VCaP (cell line): ENCODE measurements around the gene CEL.
"Not testable (repeated sequence)": the region's sequence is repeated elsewhere in the genome, so short reads cannot be mapped to it uniquely, and the experiment has no call there.

Experiments used
- H3K27ac ChIP-seq: fragments of 450-650 bp; 2 replicates; pipeline ENCODE4 v1.5.1; 2017
- TF ChIP-seq, protein P1 (sequence below): fragments of 450-650 bp; conservative IDR thresholded peaks from 2 replicates; pipeline ENCODE4 v1.5.1; 2017; ENCODE audit warnings: mild to moderate bottlenecking, moderate library complexity

Gene CEL

DNA sequence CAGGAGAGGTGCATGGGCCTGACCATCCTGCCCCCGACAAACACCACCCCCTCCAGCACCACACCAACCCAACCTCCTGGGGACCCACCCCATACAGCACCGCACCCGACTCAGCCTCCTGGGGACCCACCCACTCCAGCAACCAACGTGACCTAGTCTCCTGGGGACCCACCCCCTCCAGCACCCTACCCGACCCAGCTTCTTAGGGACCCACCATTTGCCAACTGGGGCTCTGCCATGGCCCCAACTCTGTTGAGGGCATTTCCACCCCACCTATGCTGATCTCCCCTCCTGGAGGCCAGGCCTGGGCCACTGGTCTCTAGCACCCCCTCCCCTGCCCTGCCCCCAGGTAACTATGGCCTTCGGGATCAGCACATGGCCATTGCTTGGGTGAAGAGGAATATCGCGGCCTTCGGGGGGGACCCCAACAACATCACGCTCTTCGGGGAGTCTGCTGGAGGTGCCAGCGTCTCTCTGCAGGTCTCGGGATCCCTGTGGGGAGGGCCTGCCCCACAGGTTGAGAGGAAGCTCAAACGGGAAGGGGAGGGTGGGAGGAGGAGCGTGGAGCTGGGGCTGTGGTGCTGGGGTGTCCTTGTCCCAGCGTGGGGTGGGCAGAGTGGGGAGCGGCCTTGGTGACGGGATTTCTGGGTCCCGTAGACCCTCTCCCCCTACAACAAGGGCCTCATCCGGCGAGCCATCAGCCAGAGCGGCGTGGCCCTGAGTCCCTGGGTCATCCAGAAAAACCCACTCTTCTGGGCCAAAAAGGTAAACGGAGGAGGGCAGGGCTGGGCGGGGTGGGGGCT is 4.6 kb downstream of the CEL start:
- H3K27ac ChIP-seq, result no peak overlapping the region
- TF ChIP-seq, protein P1, sequence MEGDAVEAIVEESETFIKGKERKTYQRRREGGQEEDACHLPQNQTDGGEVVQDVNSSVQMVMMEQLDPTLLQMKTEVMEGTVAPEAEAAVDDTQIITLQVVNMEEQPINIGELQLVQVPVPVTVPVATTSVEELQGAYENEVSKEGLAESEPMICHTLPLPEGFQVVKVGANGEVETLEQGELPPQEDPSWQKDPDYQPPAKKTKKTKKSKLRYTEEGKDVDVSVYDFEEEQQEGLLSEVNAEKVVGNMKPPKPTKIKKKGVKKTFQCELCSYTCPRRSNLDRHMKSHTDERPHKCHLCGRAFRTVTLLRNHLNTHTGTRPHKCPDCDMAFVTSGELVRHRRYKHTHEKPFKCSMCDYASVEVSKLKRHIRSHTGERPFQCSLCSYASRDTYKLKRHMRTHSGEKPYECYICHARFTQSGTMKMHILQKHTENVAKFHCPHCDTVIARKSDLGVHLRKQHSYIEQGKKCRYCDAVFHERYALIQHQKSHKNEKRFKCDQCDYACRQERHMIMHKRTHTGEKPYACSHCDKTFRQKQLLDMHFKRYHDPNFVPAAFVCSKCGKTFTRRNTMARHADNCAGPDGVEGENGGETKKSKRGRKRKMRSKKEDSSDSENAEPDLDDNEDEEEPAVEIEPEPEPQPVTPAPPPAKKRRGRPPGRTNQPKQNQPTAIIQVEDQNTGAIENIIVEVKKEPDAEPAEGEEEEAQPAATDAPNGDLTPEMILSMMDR, result no peak

DNA sequence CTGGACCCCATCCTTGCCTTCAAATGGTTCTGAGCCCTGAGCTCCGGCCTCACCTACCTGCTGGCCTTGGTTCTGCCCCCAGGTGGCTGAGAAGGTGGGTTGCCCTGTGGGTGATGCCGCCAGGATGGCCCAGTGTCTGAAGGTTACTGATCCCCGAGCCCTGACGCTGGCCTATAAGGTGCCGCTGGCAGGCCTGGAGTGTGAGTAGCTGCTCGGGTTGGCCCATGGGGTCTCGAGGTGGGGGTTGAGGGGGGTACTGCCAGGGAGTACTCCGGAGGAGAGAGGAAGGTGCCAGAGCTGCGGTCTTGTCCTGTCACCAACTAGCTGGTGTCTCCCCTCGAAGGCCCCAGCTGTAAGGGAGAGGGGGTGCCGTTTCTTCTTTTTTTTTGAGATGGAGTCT is 5.2 kb downstream of the CEL start:
- TF ChIP-seq, protein P1, result no peak

DNA sequence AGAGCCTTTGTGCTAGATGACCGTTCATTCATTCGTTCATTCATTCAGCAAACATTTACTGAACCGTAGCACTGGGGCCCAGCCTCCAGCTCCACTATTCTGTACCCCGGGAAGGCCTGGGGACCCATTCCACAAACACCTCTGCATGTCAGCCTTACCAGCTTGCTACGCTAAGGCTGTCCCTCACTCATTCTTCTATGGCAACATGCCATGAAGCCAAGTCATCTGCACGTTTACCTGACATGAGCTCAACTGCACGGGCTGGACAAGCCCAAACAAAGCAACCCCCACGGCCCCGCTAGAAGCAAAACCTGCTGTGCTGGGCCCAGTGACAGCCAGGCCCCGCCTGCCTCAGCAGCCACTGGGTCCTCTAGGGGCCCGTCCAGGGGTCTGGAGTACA is 6.0 kb downstream of the CEL start:
- H3K27ac ChIP-seq, result no peak overlapping the region
- TF ChIP-seq, protein P1, result no peak

More for the DNA sequence above, 5.2 kb downstream of the CEL start:
- no peak overlapping the region for H3K27ac ChIP-seq

DNA sequence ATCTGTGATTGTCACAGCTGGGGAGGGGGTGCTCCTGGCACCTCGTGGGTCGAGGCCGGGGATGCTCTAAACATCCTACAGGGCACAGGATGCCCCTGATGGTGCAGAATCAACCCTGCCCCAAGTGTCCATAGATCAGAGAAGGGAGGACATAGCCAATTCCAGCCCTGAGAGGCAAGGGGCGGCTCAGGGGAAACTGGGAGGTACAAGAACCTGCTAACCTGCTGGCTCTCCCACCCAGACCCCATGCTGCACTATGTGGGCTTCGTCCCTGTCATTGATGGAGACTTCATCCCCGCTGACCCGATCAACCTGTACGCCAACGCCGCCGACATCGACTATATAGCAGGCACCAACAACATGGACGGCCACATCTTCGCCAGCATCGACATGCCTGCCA is 6.7 kb downstream of the CEL start:
- not testable (repeated sequence) for H3K27ac ChIP-seq

DNA sequence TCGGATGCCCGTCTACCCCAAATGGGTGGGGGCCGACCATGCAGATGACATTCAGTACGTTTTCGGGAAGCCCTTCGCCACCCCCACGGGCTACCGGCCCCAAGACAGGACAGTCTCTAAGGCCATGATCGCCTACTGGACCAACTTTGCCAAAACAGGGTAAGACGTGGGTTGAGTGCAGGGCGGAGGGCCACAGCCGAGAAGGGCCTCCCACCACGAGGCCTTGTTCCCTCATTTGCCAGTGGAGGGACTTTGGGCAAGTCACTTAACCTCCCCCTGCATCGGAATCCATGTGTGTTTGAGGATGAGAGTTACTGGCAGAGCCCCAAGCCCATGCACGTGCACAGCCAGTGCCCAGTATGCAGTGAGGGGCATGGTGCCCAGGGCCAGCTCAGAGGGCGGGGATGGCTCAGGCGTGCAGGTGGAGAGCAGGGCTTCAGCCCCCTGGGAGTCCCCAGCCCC is 8.8 kb downstream of the CEL start:
- H3K27ac ChIP-seq, result not testable (repeated sequence)

DNA sequence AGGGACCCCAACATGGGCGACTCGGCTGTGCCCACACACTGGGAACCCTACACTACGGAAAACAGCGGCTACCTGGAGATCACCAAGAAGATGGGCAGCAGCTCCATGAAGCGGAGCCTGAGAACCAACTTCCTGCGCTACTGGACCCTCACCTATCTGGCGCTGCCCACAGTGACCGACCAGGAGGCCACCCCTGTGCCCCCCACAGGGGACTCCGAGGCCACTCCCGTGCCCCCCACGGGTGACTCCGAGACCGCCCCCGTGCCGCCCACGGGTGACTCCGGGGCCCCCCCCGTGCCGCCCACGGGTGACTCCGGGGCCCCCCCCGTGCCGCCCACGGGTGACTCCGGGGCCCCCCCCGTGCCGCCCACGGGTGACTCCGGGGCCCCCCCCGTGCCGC is 9.2 kb downstream of the CEL start:
- not testable (repeated sequence) for H3K27ac ChIP-seq

DNA sequence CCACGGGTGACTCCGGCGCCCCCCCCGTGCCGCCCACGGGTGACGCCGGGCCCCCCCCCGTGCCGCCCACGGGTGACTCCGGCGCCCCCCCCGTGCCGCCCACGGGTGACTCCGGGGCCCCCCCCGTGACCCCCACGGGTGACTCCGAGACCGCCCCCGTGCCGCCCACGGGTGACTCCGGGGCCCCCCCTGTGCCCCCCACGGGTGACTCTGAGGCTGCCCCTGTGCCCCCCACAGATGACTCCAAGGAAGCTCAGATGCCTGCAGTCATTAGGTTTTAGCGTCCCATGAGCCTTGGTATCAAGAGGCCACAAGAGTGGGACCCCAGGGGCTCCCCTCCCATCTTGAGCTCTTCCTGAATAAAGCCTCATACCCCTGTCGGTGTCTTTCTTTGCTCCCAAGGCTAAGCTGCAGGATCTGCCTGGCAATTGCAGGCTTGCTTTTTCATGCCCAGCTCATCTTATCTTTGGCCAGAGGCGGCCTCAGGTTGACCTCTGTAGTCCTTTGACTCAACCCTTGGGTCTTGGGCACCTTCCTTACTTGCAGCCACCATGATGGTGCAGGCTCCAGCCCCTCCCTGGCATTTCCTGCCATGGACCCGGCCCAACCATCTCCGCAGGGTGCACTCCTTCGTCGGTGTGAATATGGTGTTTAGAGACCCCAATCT is 9.8 kb downstream of the CEL start:
- TF ChIP-seq, protein P1, result no peak
- H3K27ac ChIP-seq, result no peak overlapping the region

DNA sequence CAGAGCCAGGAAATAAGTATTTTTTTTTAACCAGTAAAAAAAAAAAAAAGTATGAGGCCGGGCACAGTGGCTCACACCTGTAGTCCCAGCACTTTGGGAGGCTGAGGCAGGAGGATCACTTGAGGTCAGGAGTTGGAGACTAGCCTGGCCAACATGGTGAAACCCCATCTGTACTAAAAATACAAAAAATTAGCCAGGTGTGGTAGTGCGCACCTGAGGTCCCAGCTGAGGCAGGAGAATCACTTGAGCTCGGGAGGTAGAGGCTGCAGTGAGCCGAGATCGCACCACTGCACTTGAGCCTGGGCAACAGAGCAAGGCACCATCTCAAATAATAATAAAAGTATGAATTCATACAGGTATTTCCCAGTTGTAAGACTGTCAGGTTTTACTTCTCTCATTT is 10.4 kb downstream of the CEL start:
- H3K27ac ChIP-seq, result not testable (repeated sequence)

DNA sequence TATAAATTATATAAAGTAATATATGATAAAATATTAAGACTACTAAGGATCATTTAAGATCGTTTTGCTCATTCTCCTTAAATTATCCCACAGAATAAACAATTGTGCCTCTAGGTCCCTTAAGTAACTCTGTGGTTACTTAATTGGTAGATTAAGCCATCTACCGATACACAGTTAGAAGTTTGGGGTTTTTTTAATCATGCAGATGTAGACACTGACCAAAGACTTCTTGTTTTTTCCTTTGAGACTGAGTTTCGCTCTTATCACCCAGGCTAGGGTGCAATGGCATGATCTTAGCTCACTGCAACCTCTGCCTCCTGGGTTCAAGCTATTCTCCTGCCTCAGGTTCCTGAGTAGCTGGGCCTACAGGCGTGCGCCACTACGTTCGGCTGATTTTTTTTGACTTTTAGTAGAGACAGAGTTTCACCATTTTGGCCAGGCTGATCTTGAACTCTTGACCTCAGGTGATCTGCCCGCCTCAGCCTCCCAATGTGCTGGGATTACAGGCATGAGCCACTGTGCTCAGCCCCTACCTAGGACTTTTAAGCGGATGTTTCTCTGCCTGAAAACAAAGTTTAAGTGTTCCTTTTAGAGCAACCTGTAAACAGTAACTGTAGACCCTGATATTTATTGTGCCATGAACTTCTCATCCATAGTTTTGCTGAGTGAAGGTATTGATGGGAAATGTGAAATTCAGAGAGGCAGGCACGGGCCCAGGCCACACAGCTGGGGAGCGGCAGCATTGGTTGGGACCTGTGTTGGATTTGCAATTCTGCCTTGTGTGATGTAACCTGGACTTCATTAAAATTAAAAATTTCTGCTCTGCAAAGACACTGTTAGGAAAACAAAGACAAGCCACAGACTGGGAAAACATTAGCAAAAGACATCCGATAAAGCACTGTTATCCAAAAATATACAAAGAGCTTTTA is 11.6 kb downstream of the CEL start:
- H3K27ac ChIP-seq, result no peak overlapping the region
- TF ChIP-seq, protein P1, result no peak
